ENCODE results near the gene STRIP1.

- no peak for TF ChIP-seq CTCF (IDR thresholded peaks at IDR 0.05; ENCODE audit: insufficient read depth, low read length, poor library complexity, severe bottlenecking)
- TF ChIP-seq EZH2phosphoT487 (conservative IDR thresholded peaks at IDR 0.05; ENCODE audit: low read length): no peak
Observed at GRCh38 chr1:110024613-110025012, 9.8 kb upstream of the STRIP1 start.

All from SU-DHL-6 (cell line).